GM19328 (cell line): ENCODE results near the gene CAND2.

Experiments
- ATAC-seq: cut with Tn5 transposase; IDR thresholded peaks from one replicate; pipeline ENCODE4 v1.9.1; 2021; ENCODE audit warnings: mild to moderate bottlenecking, moderate library complexity; ENCODE audit not compliant: unreplicated experiment

Gene CAND2

DNA sequence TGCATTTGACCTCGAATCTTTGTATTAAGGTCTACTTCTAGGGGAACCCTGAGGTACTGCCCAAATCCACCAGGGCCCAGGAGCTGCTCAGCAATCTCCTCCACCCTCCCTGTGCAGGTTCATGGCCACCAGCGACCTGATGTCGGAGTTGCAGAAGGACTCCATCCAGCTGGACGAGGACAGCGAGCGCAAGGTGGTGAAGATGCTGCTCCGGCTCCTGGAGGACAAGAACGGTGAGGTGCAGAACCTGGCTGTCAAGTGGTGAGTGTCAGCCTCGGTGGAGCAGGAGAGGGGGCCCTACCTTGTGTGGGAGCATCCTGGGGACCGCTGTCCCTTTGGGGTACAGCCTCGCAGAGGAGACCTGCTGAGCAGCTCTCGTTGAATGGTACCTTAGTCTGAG, 6.9 kb downstream of the CAND2 start:
- ATAC-seq = no peak

DNA sequence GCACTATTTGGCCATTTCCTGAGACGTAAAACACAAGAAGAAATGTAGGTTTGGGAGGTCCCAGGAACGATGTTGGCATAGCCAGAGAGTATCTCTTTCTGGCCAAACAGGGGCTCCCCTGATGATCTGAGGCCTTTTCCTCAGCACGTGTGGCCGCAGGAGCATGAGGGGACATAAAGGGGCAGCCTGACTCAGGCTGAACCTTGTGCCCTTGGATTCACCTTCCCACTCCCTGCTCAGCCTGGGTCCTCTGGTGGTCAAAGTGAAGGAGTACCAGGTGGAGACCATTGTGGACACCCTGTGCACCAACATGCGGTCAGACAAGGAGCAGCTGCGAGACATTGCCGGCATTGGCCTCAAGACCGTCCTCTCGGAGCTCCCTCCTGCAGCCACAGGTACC, 10.6 kb downstream of the CAND2 start:
- no peak for ATAC-seq

DNA sequence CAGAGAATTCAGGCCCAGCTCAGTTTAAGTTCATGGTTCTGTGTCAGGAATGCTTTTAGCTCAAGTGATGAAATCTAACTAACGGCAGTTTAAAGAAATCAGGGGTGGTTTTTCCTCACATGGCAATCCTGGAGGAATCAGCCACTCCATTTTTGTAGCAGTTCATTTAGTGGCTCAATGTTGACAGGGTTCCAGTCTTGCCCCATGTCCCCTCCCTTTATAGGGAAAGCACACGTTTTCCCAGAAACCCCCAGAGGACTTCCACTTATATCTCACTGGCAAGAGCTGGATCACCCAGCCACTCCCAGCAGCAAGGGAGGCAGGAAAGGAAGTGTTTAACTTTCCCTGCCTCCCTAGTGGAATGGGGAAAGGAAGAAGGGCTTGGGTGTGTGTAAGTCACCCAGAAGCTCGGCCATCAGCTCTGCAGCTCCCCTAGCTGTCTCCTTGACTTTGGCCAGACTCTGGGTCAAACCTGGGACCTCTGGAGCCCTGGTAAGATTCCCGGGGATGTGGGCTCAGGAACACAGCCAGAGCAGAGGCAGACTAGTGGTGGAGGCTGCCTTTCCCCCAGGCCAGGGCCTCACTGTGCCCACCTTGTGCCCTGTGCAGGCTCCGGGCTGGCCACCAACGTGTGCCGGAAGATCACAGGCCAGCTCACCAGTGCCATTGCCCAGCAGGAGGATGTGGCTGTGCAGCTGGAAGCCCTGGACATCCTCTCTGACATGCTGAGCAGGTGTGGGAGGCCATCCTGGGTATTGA, 11.3 kb downstream of the CAND2 start:
- ATAC-seq = no peak

DNA sequence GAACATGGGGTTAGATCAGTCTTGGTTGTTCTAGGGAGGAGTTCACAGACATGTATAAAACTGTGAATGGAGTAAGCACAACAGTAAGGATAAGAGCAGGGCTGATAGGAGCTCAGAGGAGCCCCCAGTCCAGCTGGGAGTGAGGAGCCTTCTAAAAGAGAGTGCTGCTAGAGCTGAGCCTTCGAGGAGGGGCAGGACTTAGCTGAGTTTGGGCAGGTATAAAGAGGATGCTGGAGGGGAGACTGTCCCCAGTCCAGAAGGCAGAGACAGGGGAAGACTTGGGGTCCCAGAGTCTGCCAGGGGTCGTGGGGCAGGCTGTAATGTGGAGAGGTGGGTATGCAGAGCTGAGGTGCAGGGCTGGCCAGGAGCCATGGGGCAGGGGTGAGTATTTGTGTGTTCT, 12.1 kb downstream of the CAND2 start:
- ATAC-seq = no peak

DNA sequence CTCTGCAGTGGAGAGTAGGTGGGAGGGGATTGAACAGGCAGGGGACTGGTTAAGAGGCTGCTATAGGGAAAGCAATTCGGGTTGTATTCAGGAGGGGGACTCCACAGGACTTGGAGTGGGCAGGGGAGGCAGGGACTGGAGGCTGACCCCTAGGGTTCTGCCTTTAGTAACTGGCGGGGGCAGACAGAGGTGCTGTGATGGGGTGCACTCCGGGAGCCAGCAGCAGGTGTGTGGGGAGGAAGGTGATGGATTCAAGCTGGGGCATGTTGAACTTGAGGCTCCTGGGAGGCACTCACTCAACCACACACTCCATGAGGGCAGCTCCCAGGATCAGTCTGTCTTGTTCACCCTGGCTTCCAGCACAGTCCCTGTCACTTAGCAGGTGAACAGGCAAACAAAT, 12.5 kb downstream of the CAND2 start:
- ATAC-seq = no peak

DNA sequence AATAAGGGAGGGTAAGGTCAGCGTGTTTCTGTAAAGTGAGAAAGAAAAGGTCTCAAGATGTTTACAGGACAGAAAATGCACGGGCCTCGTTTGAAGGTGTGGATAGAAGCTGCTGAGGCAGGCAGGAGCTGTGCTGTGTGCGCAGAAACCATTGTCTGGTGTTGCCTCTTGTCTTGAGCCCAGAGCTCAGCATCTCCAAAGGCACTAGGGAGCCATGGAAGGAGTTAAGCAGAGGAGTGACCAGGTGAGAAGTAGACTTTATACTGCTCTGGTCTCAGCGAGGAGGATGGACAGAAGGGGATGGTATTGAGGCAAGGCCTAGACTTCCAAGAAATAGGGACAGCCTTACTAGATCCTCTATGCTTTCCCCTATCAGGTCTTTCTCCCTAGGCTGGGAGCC, 13.0 kb downstream of the CAND2 start:
- ATAC-seq = no peak

DNA sequence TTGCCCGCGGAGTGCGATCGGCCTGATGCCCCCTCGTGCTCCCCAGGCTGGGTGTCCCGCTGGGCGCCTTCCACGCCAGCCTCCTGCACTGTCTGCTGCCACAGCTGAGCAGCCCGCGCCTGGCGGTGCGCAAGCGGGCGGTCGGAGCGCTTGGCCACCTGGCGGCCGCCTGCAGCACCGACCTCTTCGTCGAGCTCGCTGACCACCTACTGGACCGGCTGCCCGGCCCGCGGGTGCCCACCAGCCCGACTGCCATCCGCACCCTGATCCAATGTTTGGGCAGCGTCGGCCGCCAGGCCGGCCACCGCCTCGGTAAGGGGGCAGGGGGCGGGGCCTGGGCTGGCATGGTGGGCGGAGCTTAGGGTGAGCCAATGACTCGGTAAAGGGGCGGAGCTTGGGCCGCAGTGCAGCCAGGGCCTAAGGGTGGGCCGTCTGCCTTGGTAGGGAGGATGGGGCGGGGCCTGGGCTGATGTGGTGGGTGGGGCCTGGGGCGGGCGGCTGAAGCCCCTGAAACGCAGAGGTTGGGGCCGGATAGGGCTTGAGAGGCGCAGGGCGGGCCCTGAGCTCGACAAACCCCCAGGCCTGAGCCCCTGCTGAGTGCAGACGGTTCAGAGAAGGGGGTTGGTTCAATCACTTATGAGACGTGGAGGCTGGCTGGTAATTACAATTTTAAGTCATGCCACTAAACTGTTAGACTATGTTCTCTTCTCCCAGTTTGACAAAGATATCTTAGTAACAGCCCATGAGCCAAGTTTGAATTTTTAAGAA, 13.7 kb downstream of the CAND2 start:
- ATAC-seq = peak; percentile 99

DNA sequence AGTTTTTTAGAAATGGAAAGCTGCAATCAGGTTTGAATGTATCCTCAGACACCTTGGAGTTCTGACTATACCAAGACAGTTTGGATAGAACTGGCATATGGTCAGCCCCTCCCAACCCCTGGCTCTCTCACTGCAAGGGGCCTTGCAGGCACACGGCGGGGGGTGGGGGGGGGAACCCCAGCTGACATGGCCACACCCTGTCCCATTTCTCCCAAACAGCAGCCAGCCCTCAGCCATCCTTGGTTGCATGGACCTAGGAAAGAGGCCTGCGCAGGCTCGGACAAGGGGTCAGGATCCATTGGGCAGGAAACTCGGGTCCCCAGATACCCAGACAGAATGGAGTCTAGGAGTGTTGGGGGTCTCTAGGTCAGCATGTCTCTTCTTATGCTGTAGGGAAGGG, 14.5 kb downstream of the CAND2 start:
- ATAC-seq = no peak

DNA sequence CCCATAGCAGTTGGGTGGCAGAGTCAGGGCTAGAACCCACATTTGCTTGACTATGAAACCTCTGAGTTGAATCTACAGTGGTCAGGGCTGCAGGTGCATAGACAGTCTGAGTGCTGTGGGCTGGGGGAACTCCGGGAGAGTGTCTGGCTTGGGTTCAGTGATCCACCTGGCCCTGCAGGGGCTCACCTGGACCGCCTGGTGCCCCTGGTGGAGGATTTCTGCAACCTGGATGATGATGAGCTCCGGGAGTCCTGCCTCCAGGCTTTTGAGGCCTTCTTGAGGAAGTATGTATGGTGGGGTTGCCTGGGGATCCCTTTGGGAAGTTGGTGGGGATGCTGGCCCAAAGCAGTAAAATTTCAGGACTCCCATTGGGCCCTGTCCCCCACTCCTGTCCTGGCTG, 16.3 kb downstream of the CAND2 start:
- no peak for ATAC-seq

DNA sequence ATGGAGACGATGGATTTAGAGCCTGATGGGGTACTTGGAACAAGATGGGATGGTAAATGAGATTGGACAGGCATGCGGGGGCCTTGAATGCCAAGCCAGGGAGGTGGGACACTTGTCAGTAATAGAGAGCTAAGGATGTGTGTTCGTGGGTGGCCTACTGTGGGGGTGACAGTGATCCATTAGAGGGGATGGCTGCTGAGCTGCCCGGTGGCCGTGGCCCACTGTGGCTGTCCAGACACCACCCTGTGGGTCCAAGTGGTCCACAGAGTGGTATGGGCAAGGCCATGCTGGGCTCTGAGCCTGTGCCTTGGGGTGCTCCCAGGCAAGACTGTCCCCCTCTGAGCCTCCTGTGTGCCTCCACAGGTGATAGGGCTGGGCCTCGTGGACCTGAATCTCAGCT, 17.5 kb downstream of the CAND2 start:
- ATAC-seq = no peak

DNA sequence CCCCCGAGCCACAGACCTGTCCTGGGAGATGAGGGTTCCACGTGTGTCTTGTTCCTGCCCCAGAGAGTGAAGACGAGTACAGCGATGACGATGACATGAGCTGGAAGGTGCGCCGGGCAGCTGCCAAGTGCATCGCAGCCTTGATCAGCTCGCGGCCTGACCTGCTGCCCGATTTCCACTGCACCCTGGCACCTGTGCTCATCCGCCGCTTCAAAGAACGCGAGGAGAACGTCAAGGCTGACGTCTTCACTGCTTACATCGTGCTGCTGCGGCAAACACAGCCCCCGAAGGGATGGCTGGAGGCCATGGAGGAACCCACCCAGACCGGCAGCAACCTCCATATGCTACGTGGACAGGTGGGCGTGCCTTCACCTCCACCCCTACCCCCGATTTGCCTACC, 18.6 kb downstream of the CAND2 start:
- ATAC-seq = no peak

DNA sequence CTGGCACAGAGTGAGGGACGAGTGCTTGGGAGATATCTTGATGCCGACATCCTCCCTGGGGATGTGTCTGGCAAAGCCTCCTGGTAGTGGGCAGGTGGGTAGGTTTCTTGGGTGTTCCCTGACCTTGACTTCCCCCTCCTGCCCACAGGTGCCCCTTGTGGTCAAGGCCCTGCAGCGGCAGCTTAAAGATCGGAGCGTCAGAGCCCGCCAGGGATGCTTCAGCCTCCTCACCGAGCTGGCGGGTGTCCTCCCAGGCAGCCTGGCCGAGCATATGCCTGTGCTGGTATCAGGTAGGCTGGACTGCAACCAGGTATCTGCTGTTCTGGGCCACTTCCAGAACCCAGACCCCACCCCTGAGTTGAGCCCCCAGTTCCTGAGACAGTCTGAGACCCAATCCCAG, 19.2 kb downstream of the CAND2 start:
- ATAC-seq = no peak

DNA sequence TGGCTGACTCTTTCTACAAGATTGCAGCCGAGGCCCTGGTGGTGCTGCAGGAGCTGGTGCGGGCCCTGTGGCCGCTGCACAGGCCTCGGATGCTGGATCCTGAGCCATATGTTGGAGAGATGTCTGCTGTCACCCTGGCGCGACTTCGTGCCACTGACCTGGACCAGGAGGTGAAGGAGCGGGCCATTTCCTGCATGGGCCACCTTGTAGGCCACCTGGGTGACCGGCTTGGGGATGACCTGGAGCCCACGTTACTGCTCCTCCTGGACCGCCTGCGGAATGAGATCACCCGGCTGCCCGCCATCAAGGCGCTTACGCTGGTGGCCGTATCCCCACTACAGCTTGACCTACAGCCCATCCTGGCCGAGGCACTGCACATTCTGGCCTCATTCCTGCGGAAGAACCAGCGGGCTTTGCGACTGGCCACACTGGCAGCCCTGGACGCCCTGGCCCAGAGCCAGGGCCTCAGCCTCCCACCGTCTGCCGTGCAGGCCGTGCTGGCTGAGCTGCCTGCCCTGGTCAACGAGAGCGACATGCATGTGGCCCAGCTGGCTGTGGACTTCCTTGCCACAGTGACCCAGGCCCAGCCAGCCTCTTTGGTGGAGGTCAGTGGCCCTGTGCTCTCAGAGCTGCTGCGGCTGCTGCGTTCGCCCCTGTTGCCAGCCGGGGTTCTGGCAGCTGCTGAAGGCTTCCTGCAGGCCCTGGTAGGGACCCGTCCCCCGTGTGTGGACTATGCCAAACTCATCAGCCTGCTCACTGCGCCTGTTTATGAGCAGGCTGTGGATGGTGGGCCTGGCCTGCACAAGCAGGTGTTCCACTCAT, 20.3 kb downstream of the CAND2 start:
- no peak for ATAC-seq

DNA sequence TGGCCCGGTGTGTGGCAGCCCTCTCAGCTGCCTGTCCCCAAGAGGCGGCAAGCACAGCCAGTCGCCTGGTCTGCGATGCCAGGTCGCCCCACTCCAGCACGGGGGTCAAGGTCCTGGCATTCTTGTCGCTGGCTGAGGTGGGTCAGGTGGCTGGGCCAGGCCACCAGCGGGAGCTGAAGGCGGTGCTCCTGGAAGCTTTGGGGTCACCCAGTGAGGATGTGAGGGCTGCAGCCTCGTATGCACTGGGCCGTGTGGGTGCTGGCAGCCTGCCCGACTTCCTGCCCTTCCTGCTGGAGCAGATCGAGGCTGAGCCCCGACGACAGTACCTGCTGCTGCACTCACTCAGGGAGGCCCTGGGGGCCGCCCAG, 20.8 kb downstream of the CAND2 start:
- ATAC-seq = no peak

DNA sequence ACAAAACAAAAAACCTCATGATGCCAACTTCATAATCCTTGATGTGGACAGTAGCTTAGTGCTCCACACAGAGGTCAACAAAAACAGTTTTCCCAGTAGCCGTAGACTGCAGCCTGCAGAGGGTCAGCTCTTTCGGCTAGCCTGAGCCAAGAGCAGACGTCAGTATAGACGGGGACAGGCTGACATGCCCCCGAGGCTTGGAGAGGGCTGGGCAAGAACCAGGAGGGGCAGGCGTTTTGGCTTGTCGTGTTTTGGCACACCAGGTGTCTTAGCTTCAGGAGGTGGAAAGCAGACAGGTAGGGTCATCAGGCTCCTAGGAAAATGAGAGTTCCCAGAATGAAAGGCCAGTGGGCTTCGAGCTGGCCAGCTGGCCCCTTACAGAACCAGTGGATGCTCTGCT, 21.8 kb downstream of the CAND2 start:
- no peak for ATAC-seq

DNA sequence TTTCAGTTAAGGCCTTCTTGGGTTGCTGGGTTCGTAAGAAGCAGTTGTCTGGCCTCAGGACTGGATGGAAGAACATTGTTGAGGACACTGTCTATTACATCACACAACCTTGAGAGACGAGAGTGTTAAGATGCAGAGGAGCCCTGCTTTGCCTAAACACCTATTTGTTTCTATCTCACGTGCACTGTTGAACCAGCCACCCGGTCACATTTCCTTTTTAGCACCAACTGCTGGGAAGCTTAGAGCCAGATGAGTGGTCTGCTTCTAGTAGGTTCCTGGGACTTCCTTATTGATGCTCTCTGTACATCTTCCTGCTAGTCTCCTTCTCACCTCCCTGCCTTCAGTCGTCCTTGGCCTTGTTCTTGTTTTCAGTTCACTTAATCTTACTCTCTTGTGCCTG, 22.3 kb downstream of the CAND2 start:
- no peak for ATAC-seq

DNA sequence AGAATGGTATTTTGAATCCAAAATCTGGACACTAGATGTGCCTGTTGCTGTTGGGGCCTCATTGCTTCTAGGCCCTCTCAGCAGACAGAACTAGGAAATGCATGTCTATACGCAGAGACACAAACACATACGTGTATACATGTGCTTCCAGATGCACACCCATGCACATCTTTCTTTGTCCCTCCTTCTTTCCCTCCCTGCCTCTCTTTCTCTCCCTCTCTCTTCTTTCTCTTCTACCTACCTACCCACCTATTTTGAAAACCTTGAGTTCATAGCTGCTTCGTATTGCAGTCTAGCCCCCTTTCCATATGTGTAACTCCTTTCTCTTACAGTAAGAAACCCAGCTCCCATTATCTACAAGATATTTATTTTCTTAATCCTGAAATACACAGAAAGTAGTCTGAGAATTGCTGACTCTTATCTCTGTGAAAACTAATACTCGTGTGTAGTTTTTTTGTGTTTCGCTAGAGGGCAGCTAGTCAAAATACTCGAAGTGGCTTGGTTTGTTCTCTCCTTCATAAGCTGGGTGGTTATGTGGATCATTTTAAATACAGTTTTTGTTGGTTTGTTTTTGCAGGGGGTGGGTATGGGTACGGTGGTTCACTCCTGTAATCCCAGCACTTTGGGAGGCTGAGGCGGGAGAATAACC, 26.4 kb downstream of the CAND2 start:
- ATAC-seq = no peak

DNA sequence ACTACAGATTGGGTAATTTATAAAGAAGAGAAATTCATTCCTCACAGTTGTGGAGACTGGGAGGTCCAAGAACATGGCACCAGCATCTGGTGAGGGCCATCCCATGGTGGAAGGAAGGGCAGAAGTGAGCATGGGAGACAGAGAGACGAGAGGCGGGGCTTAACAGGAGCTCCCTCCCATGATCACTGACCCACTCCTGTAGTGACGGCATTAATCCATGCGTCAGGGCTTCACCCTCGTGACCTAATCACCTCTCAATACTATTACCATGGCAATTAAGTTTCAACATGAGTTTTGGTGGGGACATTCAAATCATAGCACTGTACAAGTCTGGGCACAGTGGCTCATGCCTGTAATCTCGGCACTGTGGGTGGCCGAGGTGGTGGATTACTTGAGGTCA, 27.8 kb downstream of the CAND2 start:
- ATAC-seq = no peak

DNA sequence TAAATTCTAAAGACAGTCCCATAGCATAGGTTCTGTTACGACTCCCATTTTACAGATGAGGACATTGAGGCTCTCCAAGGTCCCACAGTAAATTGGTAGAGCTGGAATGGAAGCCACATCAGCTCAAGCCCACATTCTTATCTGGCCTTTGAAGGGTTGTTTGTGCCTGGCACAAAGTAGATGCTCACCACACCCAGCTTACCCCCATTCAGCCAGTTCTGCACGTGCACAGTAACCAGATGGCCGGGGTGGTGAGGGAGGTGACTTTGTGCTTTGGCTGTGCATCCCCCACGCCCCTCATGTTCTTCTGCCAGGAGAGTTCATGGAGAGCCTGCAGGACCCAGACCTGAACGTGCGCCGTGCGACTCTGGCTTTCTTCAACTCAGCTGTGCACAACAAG, 28.7 kb downstream of the CAND2 start:
- ATAC-seq = no peak

DNA sequence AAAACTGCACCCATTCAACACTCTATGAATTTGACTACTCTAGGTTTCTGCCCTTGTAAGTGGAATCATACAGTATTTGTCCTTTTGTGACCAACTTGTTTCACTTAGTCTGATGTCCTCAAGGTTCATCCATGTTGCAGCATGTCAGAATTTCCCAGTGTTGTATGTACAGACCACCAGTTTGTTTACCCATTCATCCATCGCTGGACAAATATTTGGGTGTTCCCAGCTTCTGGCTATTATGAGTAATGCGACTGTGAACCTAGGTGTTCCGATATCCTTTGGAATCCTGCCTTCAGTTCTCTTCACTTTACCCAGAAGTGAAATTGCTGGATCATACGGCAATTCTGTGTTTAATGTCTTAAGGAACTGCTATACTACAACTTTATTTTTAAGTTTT, 32.3 kb downstream of the CAND2 start:
- no peak for ATAC-seq

DNA sequence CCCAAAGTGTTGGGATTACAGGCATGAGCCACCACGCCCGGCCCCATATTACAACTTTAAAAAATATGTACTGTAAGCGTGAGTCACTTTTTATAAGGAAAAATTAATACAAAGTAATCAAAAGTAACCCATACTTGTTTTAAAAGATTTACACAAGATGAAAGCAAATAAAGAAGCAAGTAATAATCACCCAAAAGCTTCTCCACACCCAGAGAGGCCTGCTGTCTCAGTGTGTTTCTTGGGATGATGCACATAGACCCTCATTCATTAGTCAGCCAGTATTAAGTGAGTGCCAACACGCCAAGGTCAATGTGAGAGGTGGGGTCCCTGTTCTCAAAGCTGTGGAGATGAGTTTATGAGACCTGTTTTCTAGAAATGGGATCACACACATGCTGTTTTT, 32.9 kb downstream of the CAND2 start:
- ATAC-seq = no peak
